Measurements from ENCODE around the gene TMEFF1.

Gene TMEFF1

GRCh38 chr9:100448266-100448665, 24.7 kb upstream of the TMEFF1 start:
- no peak for DNase-seq

- DNase-seq: no peak
Measured at GRCh38 chr9:100449420-100449819, 23.5 kb upstream of the TMEFF1 start.

- no peak for DNase-seq
Measured at GRCh38 chr9:100452894-100453293, 20.1 kb upstream of the TMEFF1 start.

GRCh38 chr9:100455470-100455869, 17.5 kb upstream of the TMEFF1 start:
- DNase-seq: no peak

- no peak for DNase-seq
Measured at GRCh38 chr9:100457517-100457916, 15.4 kb upstream of the TMEFF1 start.

GRCh38 chr9:100459963-100460362, 13.0 kb upstream of the TMEFF1 start:
- DNase-seq: no peak

GRCh38 chr9:100465274-100465673, 7.7 kb upstream of the TMEFF1 start:
- DNase-seq: no peak

GRCh38 chr9:100465761-100466160, 7.2 kb upstream of the TMEFF1 start:
- DNase-seq: no peak

GRCh38 chr9:100466171-100466828, 6.6 kb upstream of the TMEFF1 start:
- DNase-seq: no peak

GRCh38 chr9:100466829-100467221, 6.1 kb upstream of the TMEFF1 start:
- no peak for DNase-seq

GRCh38 chr9:100468041-100468440, 4.9 kb upstream of the TMEFF1 start:
- DNase-seq: no peak

GRCh38 chr9:100472268-100472667, 681 bp upstream of the TMEFF1 start:
- DNase-seq: no peak

- DNase-seq: no peak
Measured at GRCh38 chr9:100473276-100474081, 530 bp downstream of the TMEFF1 start.

GRCh38 chr9:100474082-100474923, 1.4 kb downstream of the TMEFF1 start:
- DNase-seq: no peak

GRCh38 chr9:100474924-100475276, 2.0 kb downstream of the TMEFF1 start:
- DNase-seq: no peak

GRCh38 chr9:100477241-100477640, 4.3 kb downstream of the TMEFF1 start:
- DNase-seq: no peak

- DNase-seq: no peak
Measured at GRCh38 chr9:100478192-100478591, 5.2 kb downstream of the TMEFF1 start.

- DNase-seq: no peak
Measured at GRCh38 chr9:100479820-100480219, 6.9 kb downstream of the TMEFF1 start.

- DNase-seq: no peak
Measured at GRCh38 chr9:100485196-100485595, 12.2 kb downstream of the TMEFF1 start.

- no peak for DNase-seq
Measured at GRCh38 chr9:100486479-100487176, 13.7 kb downstream of the TMEFF1 start.

- DNase-seq: no peak
Measured at GRCh38 chr9:100488177-100488576, 15.2 kb downstream of the TMEFF1 start.

GRCh38 chr9:100489836-100490235, 16.9 kb downstream of the TMEFF1 start:
- no peak for DNase-seq

GRCh38 chr9:100492952-100493351, 20.0 kb downstream of the TMEFF1 start:
- DNase-seq: peak; percentile 43
